ENCODE data around the gene VGF. TPM values are rescaled to one million over a fixed set of nuclear protein-coding genes. Genes with fewer than 3 reads are reported as not detected.

The VGF gene
- total and polyA plus RNA-seq, 2 experiments from 2014 or later, result 3.0 to 4.4 TPM

- H3K4me1 Mint-ChIP-seq, result peaks cover 26% of the 10 kb centered on the region
- Histone ChIP-seq H3K27ac (ENCODE audit: low read depth) (no peak overlapping the region), H3K4me1 (ENCODE audit: insufficient read depth) (peaks cover 15% of the 10 kb centered on the region), H2AFZ (peak overlapping the region; percentile 97), H4K20me1 (replicated peaks; ENCODE audit: insufficient read depth) (no peaks in the 10 kb centered on the region), H3K27me3 (ENCODE audit: insufficient read depth) (no peaks in the 10 kb centered on the region), H3K36me3 (ENCODE audit: insufficient read depth) (no peaks in the 10 kb centered on the region), H3K4me2 (peak overlapping the region; percentile 45; the same call in 1 of the 2 replicates), H3K4me3 (no peak overlapping the region), H3F3A (replicated peaks; ENCODE audit: low read depth) (no peaks in the 10 kb centered on the region), H3K79me2 (replicated peaks; ENCODE audit: insufficient read depth) (no peaks in the 10 kb centered on the region), H3K9me2 (ENCODE audit: insufficient read depth) (no peaks in the 10 kb centered on the region)
- H3K36me3 Mint-ChIP-seq (ENCODE audit: low read depth), result no peaks in the 10 kb centered on the region
- TF ChIP-seq CREB1 (CRISPR knock-in tag; IDR thresholded peaks at IDR 0.05; ENCODE audit: low read depth) (no peak), CTCF (conservative IDR thresholded peaks at IDR 0.05; ENCODE audit: low read depth in 2 of 2) (no peak), ZNF114 (CRISPR knock-in tag; IDR thresholded peaks at IDR 0.05) (no peak), ZNF331 (CRISPR knock-in tag; IDR thresholded peaks at IDR 0.05; ENCODE audit: low read depth) (no peak), EZH2 (IDR thresholded peaks at IDR 0.05; ENCODE audit: low read depth, unreplicated experiment) (no peak), ZNF462 (CRISPR knock-in tag; IDR thresholded peaks at IDR 0.05) (no peak), POLR2AphosphoS5 (IDR thresholded peaks at IDR 0.05; ENCODE audit: low read depth) (no peak), ETS1 (IDR thresholded peaks at IDR 0.05) (no peak), JUNB (IDR thresholded peaks at IDR 0.05; ENCODE audit: unreplicated experiment) (no peak), EZH2phosphoT487 (IDR thresholded peaks at IDR 0.05; ENCODE audit: unreplicated experiment) (no peak), STAT1 (IDR thresholded peaks at IDR 0.05; ENCODE audit: unreplicated experiment) (no peak), NANOG (IDR thresholded peaks at IDR 0.05; ENCODE audit: borderline replicate concordance) (no peak)
- TF ChIP-seq, protein P1, sequence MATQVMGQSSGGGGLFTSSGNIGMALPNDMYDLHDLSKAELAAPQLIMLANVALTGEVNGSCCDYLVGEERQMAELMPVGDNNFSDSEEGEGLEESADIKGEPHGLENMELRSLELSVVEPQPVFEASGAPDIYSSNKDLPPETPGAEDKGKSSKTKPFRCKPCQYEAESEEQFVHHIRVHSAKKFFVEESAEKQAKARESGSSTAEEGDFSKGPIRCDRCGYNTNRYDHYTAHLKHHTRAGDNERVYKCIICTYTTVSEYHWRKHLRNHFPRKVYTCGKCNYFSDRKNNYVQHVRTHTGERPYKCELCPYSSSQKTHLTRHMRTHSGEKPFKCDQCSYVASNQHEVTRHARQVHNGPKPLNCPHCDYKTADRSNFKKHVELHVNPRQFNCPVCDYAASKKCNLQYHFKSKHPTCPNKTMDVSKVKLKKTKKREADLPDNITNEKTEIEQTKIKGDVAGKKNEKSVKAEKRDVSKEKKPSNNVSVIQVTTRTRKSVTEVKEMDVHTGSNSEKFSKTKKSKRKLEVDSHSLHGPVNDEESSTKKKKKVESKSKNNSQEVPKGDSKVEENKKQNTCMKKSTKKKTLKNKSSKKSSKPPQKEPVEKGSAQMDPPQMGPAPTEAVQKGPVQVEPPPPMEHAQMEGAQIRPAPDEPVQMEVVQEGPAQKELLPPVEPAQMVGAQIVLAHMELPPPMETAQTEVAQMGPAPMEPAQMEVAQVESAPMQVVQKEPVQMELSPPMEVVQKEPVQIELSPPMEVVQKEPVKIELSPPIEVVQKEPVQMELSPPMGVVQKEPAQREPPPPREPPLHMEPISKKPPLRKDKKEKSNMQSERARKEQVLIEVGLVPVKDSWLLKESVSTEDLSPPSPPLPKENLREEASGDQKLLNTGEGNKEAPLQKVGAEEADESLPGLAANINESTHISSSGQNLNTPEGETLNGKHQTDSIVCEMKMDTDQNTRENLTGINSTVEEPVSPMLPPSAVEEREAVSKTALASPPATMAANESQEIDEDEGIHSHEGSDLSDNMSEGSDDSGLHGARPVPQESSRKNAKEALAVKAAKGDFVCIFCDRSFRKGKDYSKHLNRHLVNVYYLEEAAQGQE (IDR thresholded peaks at IDR 0.05; ENCODE audit: unreplicated experiment), result no peak
- H3K9me3 Mint-ChIP-seq, result no peaks in the 10 kb centered on the region; the same call in 2 of the 3 replicates
- H3K27me3 Mint-ChIP-seq (ENCODE audit: insufficient read depth, low read depth, poor library complexity), result peaks cover 15% of the 10 kb centered on the region
- H3K27ac Mint-ChIP-seq, result 0 out of 2 replicates have a peak overlapping the region, but pooled peaks have one; percentile 34
- no peak for DNase-seq (ENCODE audit: low spot score)
- ATAC-seq, result no peak; the same call in 2 of the 3 replicates
- peak overlapping the region; percentile 5; the same call in 1 of the 3 replicates for H3K4me3 Mint-ChIP-seq
These were observed 30.9 kb downstream of the VGF start for GRCh38 chr7:101134399-101134980.
